Measurements from ENCODE around the gene ADAM22. TPM values are rescaled to one million over a fixed set of nuclear protein-coding genes. Genes with fewer than 3 reads are reported as not detected.
"Not testable (repeated sequence)": the region's sequence is repeated elsewhere in the genome, so short reads cannot be mapped to it uniquely, and the experiment has no call there.

Gene ADAM22
- 0.40 TPM for polyA plus RNA-seq (2013, experiment 1 of 2; ENCODE audit: insufficient read length)
- 0.50 TPM for polyA plus RNA-seq (2013, experiment 2 of 2; ENCODE audit: insufficient read length)

GRCh38 chr7:87933953-87934698, at the start of gene ADAM22:
ADAM22 (plus strand) TSS chr7:87934251; CDS start chr7:87934466, 215 bp downstream.
- DNase-seq = peak; percentile 84

- no peak for DNase-seq
Observed at GRCh38 chr7:87885018-87885417, 49.0 kb upstream of the ADAM22 start.

GRCh38 chr7:87886875-87887274, 47.2 kb upstream of the ADAM22 start:
- DNase-seq = peak; percentile 37

- DNase-seq = no peak
Observed at GRCh38 chr7:87895363-87895762, 38.7 kb upstream of the ADAM22 start.

- DNase-seq = no peak
Observed at GRCh38 chr7:87899255-87899654, 34.8 kb upstream of the ADAM22 start.

GRCh38 chr7:87907136-87907906, 26.7 kb upstream of the ADAM22 start:
- DNase-seq = peak; percentile 26

GRCh38 chr7:87908814-87909213, 25.2 kb upstream of the ADAM22 start:
- not testable (repeated sequence) for DNase-seq

- DNase-seq = no peak
Observed at GRCh38 chr7:87912121-87912520, 21.9 kb upstream of the ADAM22 start.

- no peak for DNase-seq
Observed at GRCh38 chr7:87918740-87919139, 15.3 kb upstream of the ADAM22 start.

GRCh38 chr7:87919875-87920274, 14.2 kb upstream of the ADAM22 start:
- no peak for DNase-seq

- DNase-seq = no peak
Observed at GRCh38 chr7:87920578-87920977, 13.5 kb upstream of the ADAM22 start.

GRCh38 chr7:87922759-87923395, 11.2 kb upstream of the ADAM22 start:
- not testable (repeated sequence) for DNase-seq

- DNase-seq = peak; percentile 9
Observed at GRCh38 chr7:87926581-87927461, 7.2 kb upstream of the ADAM22 start.

GRCh38 chr7:87933605-87933952, 472 bp upstream of the ADAM22 start:
- no peak for DNase-seq

GRCh38 chr7:87934699-87935383, 790 bp downstream of the ADAM22 start:
- no peak for DNase-seq

- no peak for DNase-seq
Observed at GRCh38 chr7:87935384-87935706, 1.3 kb downstream of the ADAM22 start.

GRCh38 chr7:87941138-87941537, 7.1 kb downstream of the ADAM22 start:
- no peak for DNase-seq

- DNase-seq = no peak
Observed at GRCh38 chr7:87944547-87944946, 10.5 kb downstream of the ADAM22 start.

- not testable (repeated sequence) for DNase-seq
Observed at GRCh38 chr7:87945926-87946325, 11.9 kb downstream of the ADAM22 start.

GRCh38 chr7:87948371-87948770, 14.3 kb downstream of the ADAM22 start:
- no peak for DNase-seq

GRCh38 chr7:87959336-87959735, 25.3 kb downstream of the ADAM22 start:
- no peak for DNase-seq

GRCh38 chr7:87960239-87960638, 26.2 kb downstream of the ADAM22 start:
- no peak for DNase-seq

Measured in fibroblast of skin of abdomen (primary cell).